GM19240 (cell line): ENCODE measurements around the gene RRAD.

Source experiments
- DNase-seq: peaks from one replicate; pipeline ENCODE4 v3.0.0; 2011; ENCODE audit warnings: low spot score; ENCODE audit not compliant: insufficient read length

RRAD gene

DNA sequence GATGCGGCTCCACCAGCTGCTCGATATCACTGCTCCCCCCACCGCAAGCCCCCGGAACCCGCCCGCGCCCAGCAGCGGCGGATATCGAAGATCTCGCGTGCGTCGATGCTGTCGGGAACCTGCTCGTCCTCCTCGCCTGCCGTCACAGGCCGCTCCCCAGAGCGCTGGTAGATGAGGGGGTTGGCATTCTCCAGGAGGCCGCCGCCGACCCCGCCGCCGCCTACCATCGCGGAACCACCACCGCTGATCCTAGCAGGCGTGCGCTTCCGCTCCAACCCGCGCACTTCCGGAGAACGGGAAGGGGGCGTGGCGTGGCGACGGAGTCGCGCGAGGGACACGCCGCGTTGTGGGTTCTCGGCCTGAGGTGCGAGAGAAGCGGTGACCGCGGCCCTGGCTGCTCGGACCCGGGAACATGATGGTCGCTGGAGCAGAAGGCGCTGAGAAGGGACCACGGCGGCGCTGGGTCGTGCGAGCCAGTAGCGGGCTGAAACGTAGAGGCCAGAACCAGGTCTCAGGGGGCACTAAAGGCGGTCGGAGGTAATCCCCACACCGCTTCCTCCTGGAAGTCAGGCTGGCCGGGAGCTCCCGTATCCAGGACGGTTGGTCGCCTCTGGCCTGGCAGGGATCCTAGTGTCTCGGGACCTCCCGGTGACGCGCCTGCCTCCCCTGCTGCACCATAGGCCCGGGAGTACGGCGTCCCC, 9.0 kb upstream of the RRAD start, which contains the start of gene CIAO2B:
TSS of gene CIAO2B (minus strand) at position 265 of the 701 bp plus-strand sequence. CDS start at position 227, 38 bp downstream.
- DNase-seq: peak; percentile 83

DNA sequence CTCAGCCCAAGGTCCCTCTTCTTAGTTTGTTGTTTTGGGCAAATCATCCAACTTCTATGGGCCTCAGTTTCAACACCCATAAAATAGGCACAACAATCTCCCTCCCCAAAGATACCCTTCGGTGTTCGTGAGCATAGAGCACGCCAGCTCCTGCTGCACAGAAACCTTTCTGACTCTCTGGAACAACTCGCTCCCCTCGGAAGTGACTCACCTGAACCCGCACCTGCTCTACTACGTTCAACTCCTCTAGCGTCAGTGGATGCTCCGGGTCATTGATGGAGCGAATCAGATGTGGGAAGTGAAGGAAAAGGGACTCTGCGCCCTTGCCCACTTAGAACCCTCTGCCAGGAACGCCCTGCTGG, 8.4 kb upstream of the RRAD start:
- DNase-seq: no peak

DNA sequence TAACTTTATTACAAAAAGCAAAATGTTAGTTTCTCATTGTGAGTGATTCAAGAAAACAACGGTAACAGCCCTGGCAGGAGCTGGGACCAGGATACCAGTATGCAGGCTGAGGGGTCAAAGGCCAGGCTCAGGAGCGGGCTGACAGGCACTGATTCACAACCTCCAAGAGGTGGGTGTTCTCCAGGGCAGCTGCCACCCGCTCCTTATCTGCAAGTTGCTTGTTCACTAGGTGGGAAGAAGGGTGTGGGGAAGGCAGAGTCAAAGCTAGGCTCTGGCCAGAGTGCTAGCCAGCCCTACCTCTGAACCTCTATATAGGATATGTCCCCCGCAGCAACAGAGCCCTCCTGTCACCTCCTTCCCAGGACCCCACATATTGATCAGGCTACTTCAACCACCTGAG, 6.7 kb upstream of the RRAD start:
- DNase-seq: no peak

DNA sequence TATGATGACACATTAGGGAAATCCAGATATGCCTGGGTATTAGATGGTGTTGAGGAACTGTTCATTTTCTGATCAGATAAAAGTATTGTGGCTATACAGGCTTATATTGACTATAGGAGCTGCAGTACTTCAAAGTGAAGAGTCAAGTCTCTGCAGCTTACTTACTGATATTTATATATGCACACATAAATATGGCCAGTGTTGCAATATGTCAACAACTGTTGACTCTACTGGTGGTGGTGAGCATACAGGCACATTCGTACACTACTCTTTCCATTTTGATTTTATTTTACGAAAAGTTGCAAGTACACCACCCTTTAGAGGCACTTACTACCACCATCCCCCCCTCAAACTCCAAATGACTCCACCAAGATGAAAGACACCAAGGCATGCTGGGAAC, 6.3 kb upstream of the RRAD start:
- DNase-seq: no peak

DNA sequence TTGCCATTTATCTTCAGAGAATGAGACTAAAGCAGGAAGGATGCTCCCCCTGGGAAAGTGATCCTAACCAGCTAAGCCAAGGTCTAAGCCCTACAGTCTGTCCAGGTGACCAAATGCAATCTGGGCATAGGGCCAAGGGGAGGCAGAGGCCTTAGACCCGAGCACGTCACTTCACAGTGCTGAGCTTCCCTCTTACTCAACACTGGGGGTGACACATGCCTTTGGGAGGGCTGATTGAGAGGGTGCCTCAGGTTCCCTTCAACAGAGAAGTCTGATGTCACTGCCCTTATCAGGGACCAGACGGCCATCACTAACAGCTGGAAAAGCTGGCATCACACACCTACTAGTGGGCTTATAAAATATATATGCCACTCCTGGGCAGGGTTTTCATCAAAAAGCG, 4.9 kb upstream of the RRAD start:
- no peak for DNase-seq

DNA sequence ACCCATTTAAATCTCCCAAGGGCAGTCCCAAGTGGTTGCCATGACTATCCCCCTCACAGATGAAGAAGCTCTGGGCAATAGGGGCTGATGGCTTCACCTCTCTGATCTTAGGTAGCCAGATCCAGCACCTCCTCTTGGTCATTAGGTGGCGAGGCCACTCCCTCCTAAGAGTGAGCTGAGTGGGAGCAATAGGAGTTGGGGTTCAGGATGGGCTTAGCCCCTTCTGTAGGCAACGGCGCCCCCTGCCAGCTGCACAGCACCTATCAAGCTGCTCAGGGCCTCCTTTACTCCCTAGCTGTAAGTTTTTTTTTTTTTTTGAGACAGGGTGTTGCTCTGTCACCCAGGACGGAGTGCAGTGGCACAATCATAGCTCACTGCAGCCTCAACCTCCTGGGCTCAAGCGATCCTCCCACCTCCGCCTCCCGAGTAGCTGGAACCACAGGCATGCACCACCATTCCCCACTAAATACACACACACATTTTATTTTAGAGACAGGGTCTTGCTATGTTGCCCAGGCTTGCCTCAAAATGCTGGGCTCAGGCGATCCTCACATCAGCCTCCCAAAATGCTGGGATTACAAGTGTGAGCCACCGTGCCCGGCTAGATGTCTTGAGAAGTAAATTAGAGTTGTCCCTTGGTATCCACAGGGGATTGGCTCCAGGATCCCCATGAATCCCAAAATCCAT, 3.5 kb upstream of the RRAD start:
- no peak for DNase-seq

DNA sequence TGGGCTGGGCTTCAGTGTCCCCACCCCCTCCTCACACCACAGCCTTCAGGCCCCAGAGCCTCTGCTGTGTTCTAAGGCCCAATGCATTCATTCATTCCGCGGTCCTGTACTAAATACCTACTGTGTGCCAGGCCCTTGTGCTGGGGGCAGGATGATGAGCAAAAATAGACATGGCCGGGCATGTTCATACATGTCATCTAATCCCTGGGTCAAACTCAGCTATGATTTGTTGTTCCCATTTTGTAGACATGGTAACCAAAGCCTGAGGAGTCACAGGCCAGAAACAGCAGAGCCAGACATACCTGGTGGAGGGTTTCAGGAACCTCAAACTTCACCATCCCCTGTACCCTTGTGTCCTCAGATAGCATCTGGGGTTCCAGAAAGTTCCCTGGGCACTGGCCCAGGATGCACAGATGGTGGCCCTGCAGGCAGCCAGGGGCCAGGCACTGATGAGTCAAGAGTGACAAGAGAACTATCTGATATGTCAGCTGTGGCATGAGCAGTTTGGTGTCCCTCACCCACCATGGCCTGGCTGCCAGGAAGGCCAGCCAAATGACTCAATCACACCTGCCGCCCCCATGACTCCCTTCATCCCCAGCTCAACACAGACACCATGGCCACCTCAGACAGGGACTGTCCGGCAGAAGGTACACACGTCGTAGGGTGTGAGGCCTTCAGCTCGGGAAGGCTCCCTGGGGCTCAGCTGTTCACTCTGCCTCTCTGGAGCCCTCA, 2.7 kb upstream of the RRAD start:
- DNase-seq: no peak

DNA sequence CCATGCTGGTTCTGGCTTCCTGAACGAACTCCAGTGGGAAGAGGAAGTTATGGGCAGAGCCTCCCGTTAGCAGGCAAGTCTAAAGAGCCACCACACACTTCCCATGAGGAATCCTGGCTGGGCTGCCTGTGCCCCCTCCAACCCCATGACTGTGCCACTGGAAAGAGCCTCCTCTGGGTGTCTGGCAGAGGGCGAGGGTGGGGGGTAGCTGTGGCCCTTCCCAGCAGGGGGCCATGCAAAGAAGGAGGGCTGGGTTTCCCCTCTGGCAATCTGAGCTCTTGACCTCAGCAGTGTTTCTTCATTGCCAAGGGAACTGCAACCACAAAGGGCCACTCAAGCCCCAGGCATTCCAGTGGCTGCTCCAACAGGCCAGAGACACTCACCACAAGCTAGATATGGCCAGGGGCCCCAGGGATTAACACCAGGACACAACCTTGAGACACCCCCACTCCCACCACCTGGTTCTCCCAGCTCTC, 1.7 kb upstream of the RRAD start:
- DNase-seq: no peak

DNA sequence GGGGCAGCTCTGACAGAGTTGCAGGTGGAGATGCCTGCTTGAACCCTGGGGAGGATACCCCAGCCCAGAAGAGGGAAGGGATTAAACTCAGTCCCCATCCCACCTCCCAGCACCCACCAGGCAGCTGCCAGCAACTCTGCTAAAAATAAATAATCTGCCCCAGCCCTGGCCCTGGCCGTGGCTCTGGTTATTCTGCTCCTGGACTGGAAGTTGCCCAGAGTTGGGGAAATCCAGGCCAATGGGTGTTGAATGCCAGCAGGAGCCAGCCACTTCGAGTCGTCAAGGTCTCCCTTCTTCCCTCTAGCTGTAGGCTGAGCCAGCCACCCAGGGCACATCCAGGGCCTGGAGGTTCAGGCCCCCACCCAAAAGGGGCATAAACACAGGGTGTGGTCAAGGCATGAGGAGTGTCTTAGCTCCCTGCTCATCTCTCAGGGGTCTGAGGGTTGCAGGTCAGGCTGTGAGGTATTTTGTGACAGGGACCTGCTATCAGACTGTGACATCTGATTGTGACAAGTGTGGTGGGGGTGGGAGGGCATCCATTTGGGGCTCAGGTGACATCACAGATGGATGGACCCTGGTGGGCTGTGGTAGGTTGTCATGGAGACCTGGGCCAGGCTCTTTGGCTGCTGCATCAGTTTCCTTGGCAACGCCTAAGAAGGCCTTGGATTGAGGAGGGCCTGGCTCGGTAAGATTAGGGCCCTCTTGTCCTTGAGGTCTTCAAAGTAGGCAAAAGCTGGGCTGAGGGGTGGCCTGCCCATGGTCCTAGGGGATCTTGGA, 1.0 kb upstream of the RRAD start:
- no peak for DNase-seq

DNA sequence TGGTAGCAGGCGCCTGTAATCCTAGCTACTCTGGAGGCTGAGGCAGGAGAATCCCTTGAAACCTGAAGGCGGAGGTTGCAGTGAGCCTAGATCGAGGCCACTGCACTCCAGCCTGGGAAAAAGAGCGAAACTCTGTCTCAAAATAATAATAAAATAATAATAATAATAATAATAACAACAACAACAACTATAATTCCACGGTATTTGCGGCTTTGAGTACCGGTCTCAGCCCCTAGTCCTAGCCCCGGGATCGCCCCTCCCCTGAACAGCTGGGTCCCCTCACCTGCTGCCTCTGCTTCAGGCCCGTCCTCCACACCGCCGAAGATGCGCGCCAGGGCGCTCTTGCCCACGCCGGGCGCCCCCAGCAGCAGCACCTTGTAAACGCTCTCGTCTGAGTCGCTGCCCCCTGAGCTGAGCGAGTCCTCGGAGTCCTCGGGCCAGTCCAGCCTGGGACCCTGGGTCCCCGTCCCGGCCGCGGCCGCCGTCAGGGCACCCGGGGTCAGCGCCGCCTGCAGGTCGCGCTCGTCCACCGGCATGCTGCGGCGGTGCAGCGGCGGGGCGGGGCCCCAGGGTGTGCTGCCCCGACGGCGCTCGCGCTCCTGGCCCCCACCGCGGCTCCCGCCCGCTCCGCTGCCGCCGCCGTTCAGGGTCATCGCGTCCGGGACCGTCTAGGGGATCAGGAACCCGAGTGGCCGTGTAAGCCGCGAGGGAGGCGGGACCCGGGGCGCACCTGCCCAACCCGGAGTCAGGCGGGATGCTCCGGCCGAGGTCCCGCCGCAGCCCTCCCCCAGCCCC, 611 bp downstream of the RRAD start:
- DNase-seq: no peak

DNA sequence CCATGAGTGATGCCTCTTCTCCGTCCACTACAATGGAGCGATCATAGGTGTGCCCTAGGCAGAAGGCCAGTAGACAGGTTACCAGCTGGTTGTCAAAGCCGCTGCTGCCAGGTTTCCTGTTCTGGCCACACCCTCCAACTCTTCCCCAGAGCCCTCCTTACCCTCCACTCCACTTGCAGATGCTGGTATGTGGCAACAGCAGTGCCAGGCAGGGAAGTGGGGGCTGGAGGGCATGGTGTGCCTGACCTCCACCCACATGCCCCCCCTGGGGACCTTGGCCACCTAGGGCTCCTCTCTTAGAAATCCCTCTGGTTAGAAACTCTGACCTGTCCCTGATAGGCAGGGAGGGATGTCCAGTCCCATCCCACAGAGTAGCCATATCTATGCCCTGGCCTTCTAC, 1.5 kb downstream of the RRAD start:
- DNase-seq: no peak

DNA sequence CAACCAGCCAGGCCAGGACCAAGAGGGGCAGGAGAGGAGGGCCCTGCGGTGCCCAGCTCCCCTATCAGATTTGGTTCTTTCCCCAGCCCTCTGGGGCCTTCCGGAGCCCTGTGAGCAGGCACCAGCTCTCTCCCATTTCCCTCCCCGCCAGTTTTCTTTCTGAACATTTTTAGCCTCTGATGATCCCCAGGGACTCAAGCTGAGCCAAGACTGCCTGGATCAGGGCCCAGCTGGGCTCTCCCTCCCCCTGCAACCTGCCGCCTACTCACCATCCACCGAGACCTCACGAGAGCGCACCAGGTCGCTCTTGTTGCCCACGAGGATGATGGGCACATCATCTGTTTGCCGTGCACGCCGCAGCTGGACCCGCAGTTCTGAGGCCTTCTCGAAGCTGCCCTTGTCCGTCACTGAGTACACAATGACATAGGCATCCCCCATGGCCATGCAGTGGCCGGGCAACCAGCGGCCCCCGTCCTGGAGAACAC, 2.0 kb downstream of the RRAD start:
- no peak for DNase-seq

DNA sequence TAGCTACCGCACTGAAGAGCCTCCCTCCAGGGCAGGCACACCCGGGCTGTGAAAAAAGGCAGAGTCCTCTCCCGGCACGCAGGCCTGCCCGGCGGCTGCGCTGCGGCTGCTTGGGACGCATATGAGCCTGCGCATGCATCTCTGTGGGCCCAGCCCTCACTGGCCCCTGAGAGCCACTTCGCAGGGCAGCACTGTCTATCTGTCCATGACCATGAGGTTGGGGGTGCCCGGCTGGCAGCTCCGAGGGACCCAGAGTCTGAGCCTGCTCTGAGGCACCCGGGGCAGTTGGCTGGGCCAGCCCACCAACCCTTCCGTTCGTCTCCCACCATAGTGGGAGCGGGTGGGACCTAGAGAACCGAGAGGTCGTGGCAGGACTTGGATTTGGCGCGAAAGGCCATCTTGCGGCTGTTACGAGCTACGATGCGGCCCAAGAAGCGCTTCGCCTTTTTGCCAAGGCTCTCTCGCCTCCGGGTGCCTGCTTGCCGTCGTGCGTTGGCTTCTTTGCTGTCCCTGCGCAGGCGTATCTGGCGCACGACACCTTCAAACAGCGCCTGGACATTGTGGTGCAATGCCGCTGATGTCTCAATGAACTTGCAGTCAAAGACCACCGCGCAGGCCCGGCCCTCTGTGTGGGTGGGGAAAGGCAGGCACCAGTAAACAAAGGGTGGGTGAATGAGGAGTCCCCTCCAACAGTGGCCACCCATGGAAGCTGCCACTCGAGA, 3.4 kb downstream of the RRAD start:
- DNase-seq: no peak

DNA sequence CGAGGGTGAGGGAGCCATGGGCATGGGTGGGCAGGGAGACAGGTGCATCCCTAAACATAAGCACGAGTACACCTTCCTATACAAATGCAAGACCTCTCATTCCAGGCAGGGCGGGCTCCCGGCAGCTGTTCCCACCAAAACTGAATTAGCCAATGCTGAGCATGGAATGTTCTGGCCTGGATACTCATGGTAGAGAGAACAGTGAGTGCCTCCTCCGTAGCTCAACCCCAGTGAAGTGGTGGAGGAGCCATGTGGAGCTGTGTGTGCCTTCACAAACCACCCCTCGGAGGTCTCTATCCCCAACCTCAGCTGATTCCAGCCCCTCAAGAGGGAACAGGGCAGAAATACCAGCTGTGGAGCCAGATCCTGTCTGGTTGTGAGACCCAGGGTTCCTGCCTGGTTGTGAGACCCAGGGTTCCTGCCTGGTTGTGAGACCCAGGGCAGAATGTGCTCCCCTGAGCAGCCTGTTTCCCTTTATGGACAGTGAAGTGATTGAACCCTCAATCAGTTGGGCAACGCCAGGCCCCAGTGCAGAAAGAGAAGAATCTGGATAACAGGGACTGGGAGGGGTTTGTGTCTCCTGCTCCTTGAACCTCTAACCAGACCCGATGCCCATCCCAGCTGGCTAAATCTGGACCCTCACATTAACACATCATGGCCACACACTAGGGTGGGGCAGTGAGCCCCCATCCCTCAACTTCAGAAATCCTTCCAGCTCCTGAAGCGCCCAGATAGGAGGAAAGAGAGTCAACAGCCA, 4.2 kb downstream of the RRAD start:
- no peak for DNase-seq

DNA sequence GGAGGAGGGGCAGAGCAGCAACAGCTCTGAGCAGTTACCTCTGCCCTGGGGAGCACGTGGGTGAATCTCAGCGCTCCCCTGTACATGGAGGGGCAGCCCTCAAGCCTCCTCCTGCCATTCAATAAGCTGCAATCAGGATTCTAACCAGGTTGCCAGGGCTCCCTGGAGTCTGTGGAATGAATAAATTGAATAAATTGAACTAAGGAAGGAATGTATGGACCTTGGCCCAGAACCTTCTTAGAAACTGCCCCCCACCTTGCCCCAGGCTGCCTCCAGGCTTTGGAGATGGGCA, 5.1 kb downstream of the RRAD start:
- DNase-seq: no peak

DNA sequence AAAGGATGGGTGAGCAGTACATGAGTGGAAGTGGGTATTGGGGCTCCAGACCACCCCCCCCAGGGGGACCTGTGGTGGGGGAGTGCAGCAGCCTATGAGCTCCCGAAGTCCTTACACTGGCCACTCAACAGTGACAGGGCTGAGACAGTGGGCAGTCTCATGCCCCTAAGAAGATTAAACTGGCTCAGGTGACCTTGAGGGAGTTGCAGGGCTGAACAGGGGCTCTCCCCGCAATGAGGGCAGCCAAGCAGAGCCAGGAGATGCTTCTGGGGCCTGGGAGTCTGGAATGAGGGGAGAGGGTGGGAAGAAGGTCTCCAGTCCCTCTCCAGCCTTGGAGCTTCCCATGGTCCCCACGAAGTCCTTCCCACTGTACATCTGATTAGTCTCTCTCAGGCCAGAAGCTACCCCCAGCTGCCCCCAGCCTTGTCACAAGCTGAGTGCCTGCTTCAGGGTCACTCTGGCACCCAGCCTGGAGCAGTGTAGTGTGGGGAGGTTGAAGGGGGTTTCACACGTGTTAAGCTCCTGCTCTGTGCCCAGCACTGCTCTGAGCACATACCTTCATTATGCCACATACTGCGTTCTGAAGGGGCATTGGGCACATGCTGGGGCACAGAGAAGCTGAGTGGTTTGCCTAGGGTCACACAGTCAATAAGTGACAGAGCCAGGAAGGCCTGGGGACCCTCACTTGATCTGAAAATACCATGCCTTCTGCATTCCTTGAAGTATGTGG, 5.6 kb downstream of the RRAD start:
- no peak for DNase-seq

DNA sequence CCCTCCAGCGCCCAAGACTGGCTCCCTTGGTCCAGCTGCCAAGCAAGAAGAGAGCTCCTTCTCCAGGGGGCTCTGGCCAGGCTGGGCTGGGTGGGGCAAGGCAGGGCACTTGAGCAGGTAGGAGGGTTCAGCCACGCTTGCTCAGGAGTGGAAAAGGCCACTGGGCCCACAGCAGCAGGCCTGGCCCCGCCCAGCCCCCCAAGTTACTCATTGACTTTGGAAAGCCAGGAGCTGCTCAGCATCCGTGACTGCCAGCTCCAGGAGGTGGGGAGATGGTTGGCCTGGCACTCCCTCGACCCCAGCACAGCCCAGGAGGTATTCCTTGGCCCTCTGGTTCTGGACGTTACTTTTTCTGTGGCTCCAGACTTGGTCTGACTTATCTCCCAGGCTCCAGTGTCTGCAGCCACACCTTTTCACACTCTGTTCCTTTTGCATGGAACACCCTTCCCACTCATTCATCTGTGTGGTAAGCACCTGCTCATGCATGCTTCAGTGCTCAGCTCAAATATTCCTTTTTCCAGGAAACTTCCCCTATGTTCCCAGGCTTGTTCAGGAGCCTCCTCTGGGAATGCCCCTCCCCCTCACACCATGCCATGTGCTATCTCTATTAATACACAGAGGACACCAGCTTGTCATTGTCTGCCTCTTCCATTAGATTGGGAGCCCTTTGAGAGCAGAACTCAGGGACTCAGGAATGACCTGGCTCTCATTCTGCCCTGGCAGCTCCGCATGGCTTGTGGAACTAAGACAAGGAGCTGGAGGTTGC, 6.3 kb downstream of the RRAD start, which contains the start of gene CDH16:
TSS of gene CDH16 (minus strand) at position 83 of the 766 bp plus-strand sequence. CDS start 820 bp downstream, outside the sequence.
- no peak for DNase-seq

DNA sequence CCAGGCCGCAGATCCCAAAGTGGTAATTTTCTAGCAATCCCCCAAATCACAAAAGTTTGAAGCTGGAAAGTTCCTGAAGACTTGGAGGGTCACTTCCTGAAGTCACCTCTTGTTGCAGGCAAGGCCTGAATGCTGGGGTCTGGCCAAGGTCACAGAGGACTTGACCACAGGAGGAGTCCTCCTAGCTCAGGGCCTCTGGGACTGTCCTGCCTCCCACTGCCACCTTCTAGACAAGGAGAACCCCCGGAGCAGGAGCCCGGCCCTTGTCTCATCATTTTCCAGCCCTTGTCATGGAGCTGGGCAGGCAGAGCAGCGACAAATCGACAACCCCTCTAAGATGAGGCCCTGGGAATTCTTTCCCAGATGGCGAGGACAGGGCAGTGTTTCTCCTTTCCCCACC, 7.0 kb downstream of the RRAD start:
- no peak for DNase-seq
